Activated gamma-delta T cell (primary cell): ENCODE measurements around the gene GIT1.

Experiments
- DNase-seq: peaks from one replicate; lab custom pipeline; 2025; lab: John Stamatoyannopoulos, UW
- total RNA-seq, 2 donors: gene quantifications; one replicate each; lab custom pipeline; 2026; lab: John Stamatoyannopoulos, UW

The GIT1 gene
- 54.2 to 64.9 reads per million in 2 donors for total RNA-seq

DNA sequence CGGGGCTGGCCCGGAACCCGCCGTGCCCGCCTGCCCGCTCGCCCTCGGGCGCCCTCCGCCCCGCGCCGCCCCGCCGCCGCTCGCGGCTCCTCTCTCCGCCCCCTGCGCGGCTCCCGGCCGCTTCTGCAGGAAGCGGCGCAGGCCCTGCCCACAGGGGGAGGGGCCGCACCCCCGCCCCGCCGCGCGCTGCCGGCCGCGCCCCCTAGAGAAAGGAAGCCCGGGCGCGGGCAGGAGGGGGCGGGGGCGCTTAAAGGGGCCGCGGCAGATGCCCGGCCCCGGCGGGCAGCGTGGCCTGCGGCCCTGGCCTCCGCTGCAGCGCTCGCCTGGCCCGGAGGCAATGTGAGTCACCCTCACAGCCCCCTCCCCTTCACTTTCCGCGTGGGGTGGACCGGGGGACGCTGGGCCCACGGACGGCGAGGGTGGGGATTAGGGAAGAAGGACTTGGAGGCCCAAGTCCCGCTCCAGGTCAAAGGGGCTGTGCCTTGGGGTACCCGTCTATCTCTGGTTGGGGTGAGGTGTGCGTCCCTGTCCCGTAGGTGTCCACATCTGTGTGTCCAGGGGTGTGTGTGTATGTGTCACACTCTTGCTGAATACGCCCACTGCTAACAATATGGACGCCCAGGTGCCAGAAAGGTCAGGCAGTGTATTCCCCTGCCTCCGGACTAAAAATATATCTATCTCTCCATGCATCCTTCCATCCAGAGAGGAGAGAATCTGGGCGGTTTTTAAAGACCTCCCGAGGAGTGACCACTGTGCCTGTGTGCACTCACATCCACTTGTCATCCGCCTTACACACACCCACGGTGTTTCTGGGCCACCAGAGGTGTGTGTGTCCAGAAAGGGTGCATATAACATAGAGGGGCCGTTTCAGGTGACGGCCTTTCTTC lies at the start of gene GIT1:
TSS of gene GIT1 (minus strand) at position 125 of the 887 bp plus-strand sequence. CDS start 270 bp downstream, outside the sequence.
- DNase-seq, result peak; percentile 78

DNA sequence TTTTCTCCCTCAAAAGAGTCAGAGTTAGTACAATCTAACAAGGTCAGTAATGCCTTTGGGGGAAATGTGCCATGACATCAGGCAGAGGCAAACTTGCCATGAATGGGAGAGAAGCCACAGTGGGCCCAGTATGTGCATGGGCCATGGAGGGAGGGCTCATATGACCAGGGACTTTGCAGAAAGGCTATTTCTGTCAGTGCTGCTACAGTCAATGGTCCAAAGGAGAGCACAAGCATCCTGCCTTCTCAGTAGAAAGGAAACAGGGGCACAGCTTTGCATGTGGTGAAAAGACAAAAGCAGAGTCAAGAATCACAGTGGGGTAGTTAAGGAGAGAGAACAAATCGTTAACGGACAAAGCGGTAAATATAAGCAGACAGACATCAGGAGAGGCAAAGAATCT lies 44.4 kb upstream of the GIT1 start:
- DNase-seq, result no peak

- no peak for DNase-seq
Measured at GRCh38 chr17:29630630-29631193, 41.3 kb upstream of the GIT1 start.

- no peak for DNase-seq
Measured at GRCh38 chr17:29629839-29630238, 40.4 kb upstream of the GIT1 start.

DNA sequence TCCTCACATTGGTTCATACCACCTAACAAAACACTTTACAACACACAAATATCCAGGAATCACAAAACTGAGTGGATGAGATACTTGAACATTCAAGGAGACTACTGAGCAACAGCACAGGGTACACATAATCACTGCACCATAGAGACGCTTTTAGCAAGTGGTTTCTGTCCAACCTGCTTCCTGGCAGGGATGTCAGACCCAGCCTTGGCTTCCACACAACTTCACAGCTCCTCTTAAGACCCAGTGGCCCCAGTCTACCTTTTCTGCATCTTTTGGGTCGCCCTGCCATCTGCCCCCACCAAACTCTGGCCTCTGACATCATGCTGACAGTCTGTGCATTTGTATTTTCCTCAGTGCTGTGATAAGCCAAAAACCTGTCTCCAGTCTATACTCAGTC lies 39.2 kb upstream of the GIT1 start:
- no peak for DNase-seq

DNA sequence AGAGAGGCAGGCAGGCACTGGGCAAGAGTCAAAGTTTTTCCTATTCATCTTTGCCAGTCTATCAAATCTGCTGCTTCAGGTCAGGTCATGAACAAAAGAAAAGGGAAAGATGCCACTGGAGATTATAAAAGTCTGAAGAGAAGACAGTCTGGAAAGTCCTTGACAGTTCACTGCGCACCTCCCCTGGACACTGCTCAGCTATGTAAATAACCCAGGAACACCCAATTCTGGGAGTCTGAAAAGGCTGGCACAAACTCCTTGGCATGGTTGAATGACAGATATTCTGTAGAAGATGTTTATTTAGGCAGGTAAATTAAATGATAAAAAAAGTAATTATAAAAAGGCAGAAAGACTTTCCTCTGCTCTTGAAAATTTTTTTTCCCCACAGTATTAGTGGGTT lies 38.5 kb upstream of the GIT1 start:
- DNase-seq, result no peak

DNA sequence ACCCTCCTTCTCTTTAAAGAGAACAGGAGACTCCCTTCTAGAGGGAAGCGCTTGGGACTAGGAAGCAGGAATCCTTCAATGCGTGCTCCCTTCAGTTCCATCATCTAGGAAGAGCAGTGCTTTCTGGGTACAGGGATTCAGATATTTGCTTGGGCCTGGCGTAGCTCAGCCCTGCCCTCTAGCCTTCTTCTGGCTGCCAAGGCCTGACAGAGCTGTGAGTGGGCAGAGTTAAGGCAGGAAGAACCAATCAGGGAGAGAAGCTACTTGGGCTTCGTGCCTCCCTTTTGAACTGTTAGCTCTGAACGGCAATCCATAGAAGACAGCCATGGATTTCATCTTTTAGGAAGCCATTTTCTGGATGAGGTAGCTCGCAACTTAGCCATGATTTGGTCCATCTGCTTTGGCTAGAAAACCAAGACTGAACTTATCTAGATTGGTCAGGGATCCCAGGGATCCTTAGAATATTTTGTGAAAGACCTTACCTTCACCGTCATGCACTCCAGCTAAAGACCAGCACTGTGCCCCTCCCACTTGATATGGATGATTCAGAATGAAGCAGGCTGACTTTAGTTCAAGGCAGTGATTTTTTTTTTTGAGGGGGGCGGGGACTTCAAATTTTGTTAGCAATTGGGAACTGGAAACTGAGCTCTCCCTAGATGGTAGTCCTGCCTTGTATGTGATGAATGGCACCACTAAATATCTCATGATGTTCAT lies 35.7 kb upstream of the GIT1 start:
- DNase-seq, result no peak

GRCh38 chr17:29624586-29624985 lies 35.1 kb upstream of the GIT1 start:
- DNase-seq, result no peak

- DNase-seq, result no peak
Measured at GRCh38 chr17:29623283-29623647, 33.8 kb upstream of the GIT1 start.

GRCh38 chr17:29622337-29623282 lies 33.2 kb upstream of the GIT1 start, which contains the start of gene CORO6:
TSS of gene CORO6 (minus strand) at chr17:29622912. CDS start at chr17:29621421, 1,491 bp downstream.
- DNase-seq, result peak; percentile 32

DNA sequence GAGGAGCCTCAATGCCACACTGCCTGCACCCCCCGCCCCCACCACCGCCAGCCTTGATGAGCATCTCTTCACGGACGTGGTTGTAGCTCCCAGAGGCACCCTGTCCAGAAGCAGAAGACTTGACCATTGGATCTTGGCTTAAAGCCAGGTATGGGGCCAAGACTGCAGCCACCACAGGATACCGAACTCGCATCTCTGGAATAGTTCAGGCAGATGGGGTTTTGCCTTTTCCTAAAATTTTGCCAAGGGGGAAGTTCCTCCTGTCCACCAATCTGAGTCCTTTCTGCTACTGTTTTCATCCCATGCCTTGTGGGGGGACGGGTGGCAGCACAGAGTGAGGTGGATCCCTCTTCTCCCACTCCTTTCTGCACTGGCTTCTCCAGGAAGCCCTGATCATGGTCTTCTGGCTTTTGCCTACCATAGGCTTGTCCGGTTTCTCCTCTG lies 32.3 kb upstream of the GIT1 start:
- DNase-seq, result no peak

DNA sequence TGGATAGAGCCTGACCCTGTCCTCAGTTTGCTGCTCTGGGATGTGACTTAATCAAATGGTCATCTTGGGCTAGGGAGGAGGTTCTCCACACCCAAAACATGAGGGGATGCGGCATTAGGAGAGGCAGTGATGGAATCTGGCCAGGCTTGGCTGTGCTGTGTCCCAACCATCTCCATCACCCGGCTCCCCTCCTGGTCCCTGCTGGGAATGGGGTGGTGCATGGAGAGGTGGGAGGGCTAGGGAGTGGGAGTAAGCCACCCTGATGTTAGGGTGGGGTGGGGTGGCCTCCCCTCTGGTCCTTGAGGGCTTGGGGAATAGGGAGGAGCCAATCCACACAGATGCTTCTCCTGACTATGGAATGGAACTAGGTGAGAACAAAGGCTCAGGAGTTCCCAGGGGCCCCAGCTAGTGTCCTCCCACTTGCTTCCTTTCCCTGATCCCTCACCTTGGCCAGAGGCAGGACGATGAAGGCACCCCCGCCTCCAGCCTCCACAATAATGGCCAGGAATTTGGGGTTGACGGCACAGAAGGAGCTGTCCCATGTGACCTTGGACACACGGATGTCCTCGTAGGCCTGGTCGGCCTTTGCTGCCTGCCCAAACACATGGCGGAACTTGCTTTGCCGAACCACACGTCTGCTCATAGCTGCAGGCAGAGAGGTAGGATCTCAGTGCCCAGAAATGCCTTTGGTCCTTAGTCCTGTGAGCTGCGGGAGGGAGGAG lies 31.5 kb upstream of the GIT1 start:
- no peak for DNase-seq

DNA sequence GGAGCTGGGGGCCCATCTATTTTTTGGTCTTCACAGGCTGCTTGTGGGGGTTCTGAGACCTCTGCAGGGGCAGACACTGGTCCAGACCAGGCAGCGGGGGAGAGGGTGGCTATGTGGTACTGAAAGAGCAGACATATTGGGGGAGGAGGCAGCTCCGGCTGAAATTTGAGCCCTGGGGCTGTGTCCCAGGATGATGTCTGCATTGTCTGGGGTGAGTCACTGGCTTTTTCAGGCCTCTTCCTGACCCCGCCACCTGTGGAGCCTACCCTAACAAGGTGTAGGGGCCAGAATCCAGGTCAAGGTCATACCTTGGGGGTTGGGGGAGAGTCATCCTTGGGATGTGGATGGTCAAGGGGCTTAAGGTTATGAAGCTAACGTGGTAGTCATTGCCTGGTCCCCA lies 30.8 kb upstream of the GIT1 start:
- DNase-seq, result no peak

DNA sequence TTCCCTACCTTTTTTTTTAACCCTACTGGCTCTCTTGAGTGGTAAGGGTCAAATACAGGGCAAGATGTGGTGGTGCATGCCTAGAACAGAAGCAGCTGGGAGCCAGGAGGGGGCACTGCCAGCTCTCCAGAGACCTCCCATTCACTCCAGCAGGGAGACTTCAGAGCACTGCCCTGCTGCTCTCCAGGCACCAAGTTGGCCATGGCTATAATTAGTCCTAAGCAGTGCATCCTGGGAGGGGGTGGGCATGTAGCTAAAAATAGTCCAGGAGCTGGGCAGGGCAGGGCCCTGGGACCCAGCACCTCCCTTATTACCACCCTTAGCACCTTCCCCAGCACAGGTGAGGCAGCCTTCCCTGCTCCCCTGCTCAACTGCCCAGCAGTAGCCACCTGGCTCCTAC lies 29.8 kb upstream of the GIT1 start:
- DNase-seq, result no peak

- DNase-seq, result no peak
Measured at GRCh38 chr17:29618272-29619065, 29.0 kb upstream of the GIT1 start.

- DNase-seq, result peak; percentile 82
Measured at GRCh38 chr17:29617481-29618271, 28.2 kb upstream of the GIT1 start.

DNA sequence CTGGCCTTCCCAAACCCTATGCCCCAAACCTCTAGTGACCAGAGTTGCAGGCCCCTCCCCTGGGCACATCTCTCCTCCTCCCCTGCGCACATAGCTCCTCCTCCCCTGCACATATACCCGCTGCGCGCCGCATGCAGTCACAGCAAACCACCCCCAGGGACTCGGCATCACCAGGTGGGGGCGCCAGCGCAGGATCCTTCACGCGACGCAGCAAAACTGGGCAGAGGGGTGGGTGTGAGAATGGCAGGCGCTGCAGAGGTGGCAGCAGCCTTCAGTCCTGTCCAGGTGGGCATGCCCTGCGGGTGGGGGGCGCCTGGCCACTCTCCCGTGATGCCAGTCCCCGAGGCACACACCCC lies 27.7 kb upstream of the GIT1 start:
- DNase-seq, result peak; percentile 72

GRCh38 chr17:29616300-29617048 lies 27.0 kb upstream of the GIT1 start:
- no peak for DNase-seq
